ENCODE measurements around the gene MCF2L.

MCF2L gene

GRCh38 chr13:113137691-113138298, 168.8 kb downstream of the MCF2L start:
- no peak for DNase-seq

DNA sequence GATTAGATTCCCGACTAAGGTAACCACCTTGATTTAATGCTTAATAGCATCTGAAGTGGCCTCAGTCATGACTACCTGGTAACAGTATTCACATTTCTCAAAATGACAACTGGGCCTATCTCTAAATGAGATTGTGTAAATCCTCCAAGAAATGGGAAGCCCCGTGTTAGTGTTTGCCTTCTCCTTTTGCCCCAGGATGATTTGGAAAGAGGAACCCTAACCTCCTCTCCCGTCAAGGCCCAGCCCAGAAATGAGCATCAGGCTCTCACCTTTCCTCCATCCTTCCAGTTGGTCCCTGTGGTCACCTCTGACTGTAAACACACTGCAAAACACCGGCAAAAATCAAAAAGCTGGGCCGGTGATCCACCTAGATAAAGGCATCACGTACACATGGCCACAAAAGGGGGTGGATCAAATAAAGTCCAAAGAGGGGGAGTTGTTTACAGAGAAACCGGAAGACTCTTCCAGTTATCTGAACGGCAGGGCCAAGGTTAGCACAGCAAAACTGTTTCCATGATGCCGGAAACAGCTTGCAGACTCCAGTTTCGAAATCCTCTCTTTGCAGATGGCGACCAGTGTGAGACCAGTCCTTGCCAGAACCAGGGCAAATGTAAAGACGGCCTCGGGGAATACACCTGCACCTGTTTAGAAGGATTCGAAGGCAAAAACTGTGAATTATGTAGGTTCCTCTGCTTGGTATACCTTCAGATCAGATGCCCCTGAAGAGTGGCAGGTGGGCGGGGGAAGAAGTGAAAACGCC, 170.0 kb downstream of the MCF2L start:
- DNase-seq, result no peak

DNA sequence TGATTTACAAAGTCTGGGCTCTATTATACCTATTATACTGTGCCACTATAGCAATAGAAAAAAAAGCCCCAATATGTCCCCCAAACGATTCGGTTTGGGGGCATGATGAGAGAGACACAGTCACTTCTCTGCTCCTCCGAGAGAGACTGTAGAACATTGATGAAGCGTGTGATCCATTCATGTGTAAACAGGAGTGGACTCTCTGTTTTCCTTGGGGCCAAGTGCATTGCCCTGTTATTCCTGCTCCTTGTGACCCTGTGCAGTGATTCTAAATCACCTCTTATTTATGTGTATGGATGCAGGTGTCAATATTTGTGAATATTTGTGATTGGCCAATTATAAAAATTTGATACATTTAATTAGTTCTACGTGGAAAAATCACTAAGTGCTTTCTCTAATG, 170.6 kb downstream of the MCF2L start:
- no peak for DNase-seq

- no peak for DNase-seq
These were observed 171.9 kb downstream of the MCF2L start for GRCh38 chr13:113140677-113141600.

DNA sequence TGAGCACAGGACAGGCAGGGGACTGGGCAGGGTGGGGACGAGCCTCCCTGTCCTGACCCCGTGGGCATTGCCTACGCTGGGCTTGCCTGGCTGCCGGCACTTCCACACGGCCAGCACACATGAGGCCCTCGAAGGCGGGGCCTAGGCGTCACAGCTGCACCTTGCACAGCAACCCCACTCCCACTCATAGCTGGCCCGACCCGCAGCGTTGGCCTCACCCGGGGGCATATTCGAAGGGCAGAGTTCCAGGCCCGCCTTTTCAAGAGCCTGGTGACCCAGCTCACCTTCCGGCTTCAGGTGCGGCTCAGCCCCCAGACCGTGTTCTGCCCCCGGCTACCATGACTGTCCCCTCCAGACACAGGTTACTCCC, 172.6 kb downstream of the MCF2L start:
- DNase-seq, result no peak

DNA sequence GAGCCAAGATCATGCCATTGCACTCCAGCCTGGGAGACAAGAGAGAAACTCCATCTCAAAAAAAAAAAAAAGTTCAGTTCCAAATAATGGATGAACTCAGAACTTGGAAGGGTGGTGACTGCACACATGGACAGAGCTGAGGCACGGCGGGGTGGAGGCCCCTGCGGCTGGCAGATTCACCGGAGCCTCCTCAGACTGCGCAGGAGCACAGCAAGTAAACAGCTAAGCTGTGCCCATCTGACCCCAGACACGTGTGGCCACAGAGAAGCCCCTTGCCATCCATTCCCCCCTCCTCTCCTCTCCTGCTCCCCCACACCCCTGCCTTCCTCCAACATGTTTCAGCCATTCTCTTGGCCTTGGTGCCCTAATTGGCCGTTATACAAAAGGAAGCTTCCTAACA, 173.9 kb downstream of the MCF2L start:
- no peak for DNase-seq

DNA sequence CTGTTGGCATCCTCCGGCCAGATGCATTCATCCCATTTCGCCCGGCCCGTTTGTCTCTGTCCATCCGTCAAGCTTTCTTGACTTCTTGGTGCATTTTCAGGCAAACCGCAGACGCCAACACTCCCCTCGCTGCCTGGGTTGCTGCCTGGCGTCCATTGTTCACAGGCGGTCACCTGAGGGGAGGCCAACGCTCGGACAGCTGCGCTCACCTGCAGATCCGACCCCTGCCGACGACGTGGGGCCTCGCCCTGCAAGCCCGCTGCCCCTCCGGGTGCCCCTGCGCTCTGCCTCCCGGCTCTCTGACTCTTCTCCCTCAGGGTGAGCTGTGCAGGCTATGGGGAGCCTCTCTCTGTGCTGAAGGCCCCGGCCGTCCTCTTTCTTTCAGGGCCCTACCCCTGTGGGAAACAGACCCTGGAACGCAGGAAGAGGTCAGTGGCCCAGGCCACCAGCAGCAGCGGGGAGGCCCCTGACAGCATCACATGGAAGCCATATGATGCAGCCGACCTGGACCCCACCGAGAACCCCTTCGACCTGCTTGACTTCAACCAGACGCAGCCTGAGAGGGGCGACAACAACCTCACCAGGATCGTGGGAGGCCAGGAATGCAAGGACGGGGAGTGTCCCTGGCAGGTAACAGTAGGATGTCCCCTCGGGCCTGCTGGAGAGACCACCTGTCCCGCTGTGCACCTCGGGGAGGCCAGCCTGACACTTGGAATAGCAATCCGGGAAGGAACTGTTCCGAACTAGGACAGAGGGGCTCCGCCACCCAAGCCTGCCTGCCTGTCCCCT, 174.6 kb downstream of the MCF2L start:
- no peak for DNase-seq

- no peak for DNase-seq
These were observed 175.2 kb downstream of the MCF2L start for GRCh38 chr13:113144255-113144629.

DNA sequence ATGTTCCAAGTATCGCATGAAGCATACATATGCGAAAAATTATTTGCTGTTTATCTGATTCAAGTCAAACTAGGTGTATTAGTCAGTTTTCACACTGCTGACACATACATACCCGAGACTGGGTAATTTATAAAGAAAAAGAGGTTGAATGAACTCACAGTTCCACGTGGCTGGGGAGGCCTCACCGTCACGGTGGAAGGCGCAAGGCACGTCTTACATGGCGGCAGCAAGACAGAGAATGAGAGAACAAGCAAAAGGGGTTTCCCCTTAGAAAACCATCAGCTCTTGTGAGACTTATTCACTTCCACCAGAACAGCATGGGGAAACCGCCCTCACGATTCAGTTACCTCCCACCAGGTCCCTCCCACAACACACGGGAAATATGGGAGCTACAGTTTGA, 176.5 kb downstream of the MCF2L start:
- DNase-seq, result no peak

- no peak for DNase-seq
These were observed 177.0 kb downstream of the MCF2L start for GRCh38 chr13:113145911-113146598.

GRCh38 chr13:113146750-113147149, 177.7 kb downstream of the MCF2L start:
- no peak for DNase-seq

DNA sequence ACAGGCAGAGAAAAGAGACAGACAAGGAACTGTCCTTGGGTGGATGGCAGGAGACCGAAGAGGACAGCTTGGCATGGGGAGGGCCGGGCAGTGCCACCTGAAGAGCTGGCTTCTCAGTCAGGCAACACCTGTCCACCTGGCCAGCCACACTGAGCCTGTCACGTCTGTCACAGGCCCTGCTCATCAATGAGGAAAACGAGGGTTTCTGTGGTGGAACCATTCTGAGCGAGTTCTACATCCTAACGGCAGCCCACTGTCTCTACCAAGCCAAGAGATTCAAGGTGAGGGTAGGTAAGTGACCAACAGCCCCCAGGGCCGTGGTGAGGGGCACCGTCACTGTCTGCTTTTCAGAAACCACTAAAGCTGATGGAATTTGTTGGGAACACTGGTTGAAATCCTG, 178.2 kb downstream of the MCF2L start:
- DNase-seq, result no peak

- DNase-seq, result no peak
These were observed 179.4 kb downstream of the MCF2L start for GRCh38 chr13:113148407-113148806.

GRCh38 chr13:113148940-113149503, 180.0 kb downstream of the MCF2L start:
- DNase-seq, result no peak
